Activated CD8-positive, alpha-beta memory T cell treated with anti-CD3 and anti-CD28 coated beads, Interleukin-2, amount 10 ng/mL, durations not matched to agents 7 days and 5 days (primary cell): ENCODE measurements around the gene CYBB. TPM values are rescaled to one million over a fixed set of nuclear protein-coding genes. Genes with fewer than 3 reads are reported as not detected.
"Not testable (repeated sequence)": the region's sequence is repeated elsewhere in the genome, so short reads cannot be mapped to it uniquely, and the experiment has no call there.

Source experiments
- ATAC-seq: fragments of 150-1000 bp; cut with Tn5 transposase; one replicate; pipeline ENCODE4 v1.10.0; 2021; ENCODE audit warnings: moderate library complexity
- CTCF ChIA-PET: fragments of 350-600 bp; sonication (Branson Sonifier 250); formaldehyde crosslinking; loops from one replicate; lab custom pipeline; 2021; ENCODE audit warnings: antibody characterized with exemption; lab: Charles Lee
- DNase-seq: peaks from one replicate; pipeline ENCODE4 v3.0.0-alpha.2; 2020
- H3K27ac Mint-ChIP-seq: one replicate; pipeline ENCODE4 v1.8.0; 2021; ENCODE audit warnings: mild to moderate bottlenecking, mixed read lengths
- H3K27me3 Mint-ChIP-seq: one replicate; pipeline ENCODE4 v1.8.0; 2021; ENCODE audit warnings: mixed read lengths
- H3K36me3 Mint-ChIP-seq: one replicate; pipeline ENCODE4 v1.8.0; 2021; ENCODE audit warnings: mild to moderate bottlenecking, mixed read lengths
- H3K4me1 Mint-ChIP-seq: one replicate; pipeline ENCODE4 v1.8.0; 2021; ENCODE audit warnings: mixed read lengths
- H3K4me3 Mint-ChIP-seq: one replicate; pipeline ENCODE4 v1.8.0; 2021; ENCODE audit warnings: mild to moderate bottlenecking, moderate library complexity, mixed read lengths
- H3K9me3 Mint-ChIP-seq: one replicate; pipeline ENCODE4 v1.8.0; 2022; ENCODE audit warnings: low read depth, mixed read lengths
- total RNA-seq, 2 experiments: library from RNA; stranded (reverse); gene quantifications; one replicate each; pipeline ENCODE4 v1.2.3, GENCODE V29; 2021

The CYBB gene
- total RNA-seq, 2 experiments from 2014 or later: not detected

- no peak overlapping the region for H3K4me3 Mint-ChIP-seq
- ATAC-seq: no peak
These were observed 16.5 kb upstream of the CYBB start for GRCh38 chrX:37763400-37763799.

DNA sequence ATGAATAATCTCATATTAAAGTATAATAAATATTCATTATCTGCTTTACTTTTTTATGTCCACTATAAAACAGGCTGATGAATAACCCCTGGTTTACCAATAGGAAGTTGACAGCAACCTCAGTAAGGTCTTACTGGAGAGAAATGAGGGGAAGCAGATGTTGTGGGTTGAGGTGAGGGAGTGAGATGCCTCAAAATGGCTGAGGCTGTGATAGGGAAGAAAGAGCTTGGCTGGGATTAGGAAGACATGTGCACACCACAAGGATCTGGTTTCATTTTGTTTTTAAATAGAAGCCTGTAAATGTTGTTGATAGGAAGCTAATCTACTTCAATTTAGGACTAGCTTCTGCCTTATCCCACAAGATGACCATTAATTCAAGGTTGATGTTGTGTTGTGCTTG lies 14.4 kb upstream of the CYBB start:
- DNase-seq: no peak
- H3K9me3 Mint-ChIP-seq: no peaks in the 10 kb centered on the region
- CTCF ChIA-PET: no interaction called here
- no peaks in the 10 kb centered on the region for H3K36me3 Mint-ChIP-seq
- ATAC-seq: peak; percentile 30
- no peak overlapping the region for H3K4me3 Mint-ChIP-seq
- peaks cover 12% of the 10 kb centered on the region for H3K4me1 Mint-ChIP-seq
- no peak overlapping the region for H3K27ac Mint-ChIP-seq
- no peaks in the 10 kb centered on the region for H3K27me3 Mint-ChIP-seq

More at GRCh38 chrX:37763400-37763799, 16.5 kb upstream of the CYBB start:
- DNase-seq: no peak
- H3K27ac Mint-ChIP-seq: no peak overlapping the region
- no peaks in the 10 kb centered on the region for H3K27me3 Mint-ChIP-seq
- H3K36me3 Mint-ChIP-seq: no peaks in the 10 kb centered on the region
- H3K9me3 Mint-ChIP-seq: no peaks in the 10 kb centered on the region
- CTCF ChIA-PET: interaction anchor here (1.0 kb wide), 1 partner anchor 10 kb away, joined by 3 read pairs; no protein-coding TSS in a partner anchor
- peaks cover 17% of the 10 kb centered on the region for H3K4me1 Mint-ChIP-seq

DNA sequence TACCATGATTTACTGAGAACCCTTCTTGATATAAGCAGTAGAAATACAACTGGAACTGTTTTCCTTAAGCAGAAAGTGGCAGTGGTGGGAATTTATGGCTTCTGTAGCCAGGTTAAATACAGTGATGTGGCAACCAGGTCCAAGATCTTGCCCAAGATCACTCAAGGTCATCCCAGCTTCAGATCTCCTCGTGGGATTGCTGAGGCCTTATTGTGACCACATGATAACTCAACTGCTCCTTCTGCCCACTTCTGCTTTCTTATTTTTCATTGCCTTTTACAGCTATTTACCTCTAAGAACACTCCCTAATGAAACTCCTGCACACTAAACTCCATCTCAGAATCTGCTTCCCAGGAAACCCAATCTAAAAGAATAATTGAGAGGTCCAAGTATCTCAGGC lies 12.4 kb upstream of the CYBB start:
- no peak overlapping the region for H3K4me3 Mint-ChIP-seq
- DNase-seq: no peak
- ATAC-seq: no peak
- no peaks in the 10 kb centered on the region for H3K9me3 Mint-ChIP-seq
- CTCF ChIA-PET: no interaction called here
- no peaks in the 10 kb centered on the region for H3K27me3 Mint-ChIP-seq
- peaks cover 12% of the 10 kb centered on the region for H3K4me1 Mint-ChIP-seq
- H3K36me3 Mint-ChIP-seq: no peaks in the 10 kb centered on the region
- H3K27ac Mint-ChIP-seq: no peak overlapping the region

- ATAC-seq, H3K9me3 Mint-ChIP-seq, H3K27ac Mint-ChIP-seq, H3K36me3 Mint-ChIP-seq, H3K4me3 Mint-ChIP-seq, CTCF ChIA-PET, DNase-seq, H3K27me3 Mint-ChIP-seq, H3K4me1 Mint-ChIP-seq: not testable (repeated sequence)
These were observed 11.0 kb upstream of the CYBB start for GRCh38 chrX:37768866-37769265.

GRCh38 chrX:37776283-37776986 lies 3.4 kb upstream of the CYBB start:
- H3K9me3 Mint-ChIP-seq: no peaks in the 10 kb centered on the region
- peak; percentile 81 for ATAC-seq
- H3K36me3 Mint-ChIP-seq: no peaks in the 10 kb centered on the region
- H3K27ac Mint-ChIP-seq: peak overlapping the region; percentile 49
- peaks cover 21% of the 10 kb centered on the region for H3K4me1 Mint-ChIP-seq
- CTCF ChIA-PET: interaction anchor here (1.0 to 1.3 kb wide), 3 partner anchors 14 to 31 kb away, joined by 3 to 5 read pairs (median 3); no protein-coding TSS in a partner anchor
- no peak overlapping the region for H3K4me3 Mint-ChIP-seq
- no peaks in the 10 kb centered on the region for H3K27me3 Mint-ChIP-seq
- peak; percentile 41 for DNase-seq

DNA sequence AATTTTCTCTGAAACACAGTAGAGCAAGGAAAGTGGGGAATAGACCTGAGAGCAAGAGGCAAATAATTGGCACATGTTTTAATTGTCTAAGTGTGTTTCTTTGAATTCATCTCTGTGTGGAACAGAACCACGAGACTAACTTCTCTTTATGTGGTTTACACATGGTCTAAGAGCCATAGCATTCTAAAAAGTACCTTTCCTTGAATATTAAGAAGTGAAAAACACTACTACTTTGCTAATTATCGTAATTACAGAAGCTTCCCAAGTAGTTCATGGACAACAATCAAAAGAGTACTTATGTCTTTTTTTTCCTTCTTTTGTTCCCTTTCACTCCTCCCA lies 2.9 kb upstream of the CYBB start:
- Mint-ChIP-seq H3K9me3 (no peaks in the 10 kb centered on the region), H3K4me1 (peaks cover 21% of the 10 kb centered on the region), H3K36me3 (no peaks in the 10 kb centered on the region), H3K4me3 (no peak overlapping the region), H3K27ac (peak overlapping the region; percentile 49), H3K27me3 (no peaks in the 10 kb centered on the region)
- ATAC-seq (no peak), DNase-seq (no peak)
- CTCF ChIA-PET: interaction anchor here (1.0 to 1.3 kb wide), 3 partner anchors 15 to 31 kb away, joined by 3 to 5 read pairs (median 3); no protein-coding TSS in a partner anchor

DNA sequence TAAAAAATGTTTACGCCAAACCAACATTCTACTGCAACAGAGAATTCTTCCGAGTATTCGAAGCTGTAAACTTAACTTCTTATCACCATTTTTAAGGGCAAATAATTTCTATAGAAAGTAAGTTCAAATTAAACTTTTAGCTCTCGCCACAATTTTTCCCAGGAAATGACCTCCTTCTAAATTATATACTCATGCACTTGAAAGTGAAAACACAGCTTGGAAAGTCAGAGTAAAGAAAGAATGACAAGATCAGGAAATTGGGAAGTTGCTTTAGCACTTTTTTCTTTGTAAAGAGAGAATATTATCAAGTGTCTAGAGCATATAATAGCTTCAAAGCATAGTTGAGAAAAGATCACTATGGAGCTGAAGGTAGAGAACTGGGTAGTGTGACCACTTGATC lies 1.2 kb downstream of the CYBB start:
- DNase-seq: no peak
- peaks cover 14% of the 10 kb centered on the region for H3K4me1 Mint-ChIP-seq
- CTCF ChIA-PET: interaction anchor here (1.1 kb wide), 2 partner anchors 36 to 43 kb away, joined by 3 read pairs; no protein-coding TSS in a partner anchor
- H3K4me3 Mint-ChIP-seq: no peak overlapping the region
- no peaks in the 10 kb centered on the region for H3K27me3 Mint-ChIP-seq
- no peak overlapping the region for H3K27ac Mint-ChIP-seq
- no peaks in the 10 kb centered on the region for H3K9me3 Mint-ChIP-seq
- no peaks in the 10 kb centered on the region for H3K36me3 Mint-ChIP-seq
- ATAC-seq: no peak

GRCh38 chrX:37781814-37782213 lies 2.0 kb downstream of the CYBB start:
- H3K9me3 Mint-ChIP-seq: no peaks in the 10 kb centered on the region
- ATAC-seq (no peak), DNase-seq (no peak)
- CTCF ChIA-PET: no interaction called here
- H3K27me3 Mint-ChIP-seq: no peaks in the 10 kb centered on the region
- H3K36me3 Mint-ChIP-seq: no peaks in the 10 kb centered on the region
- H3K27ac Mint-ChIP-seq: no peak overlapping the region
- H3K4me3 Mint-ChIP-seq: no peak overlapping the region
- peaks cover 12% of the 10 kb centered on the region for H3K4me1 Mint-ChIP-seq

DNA sequence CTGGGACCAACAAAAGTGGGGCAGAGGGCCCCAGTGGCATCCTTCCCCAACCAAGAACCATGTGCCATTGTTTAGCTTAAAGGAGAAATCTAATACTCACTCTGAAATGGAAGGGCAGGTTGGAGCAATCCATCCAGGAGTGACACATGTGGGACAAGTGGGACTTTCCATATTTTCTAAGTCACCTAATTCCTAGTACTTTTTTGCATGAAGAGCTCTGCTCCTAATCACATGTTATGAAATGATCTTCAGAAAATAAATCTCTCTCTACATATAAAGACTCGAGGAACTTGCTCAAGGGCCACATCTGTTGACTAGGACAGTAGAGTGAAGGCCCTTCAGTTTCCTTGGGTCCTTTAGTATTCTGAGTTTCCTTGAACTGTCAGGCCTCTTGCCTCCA lies 2.5 kb downstream of the CYBB start:
- DNase-seq: no peak
- Mint-ChIP-seq H3K9me3 (no peaks in the 10 kb centered on the region), H3K4me1 (peaks cover 12% of the 10 kb centered on the region), H3K36me3 (no peaks in the 10 kb centered on the region), H3K27ac (no peak overlapping the region), H3K4me3 (no peak overlapping the region), H3K27me3 (no peaks in the 10 kb centered on the region)
- no peak for ATAC-seq
- CTCF ChIA-PET: no interaction called here

- DNase-seq (no peak), ATAC-seq (no peak)
- Mint-ChIP-seq H3K4me1 (peaks cover 14% of the 10 kb centered on the region), H3K27ac (no peak overlapping the region), H3K36me3 (no peaks in the 10 kb centered on the region), H3K4me3 (no peak overlapping the region), H3K27me3 (no peaks in the 10 kb centered on the region), H3K9me3 (no peaks in the 10 kb centered on the region)
- CTCF ChIA-PET: interaction anchor here (1.2 to 2.1 kb wide), 2 partner anchors 8 to 41 kb away, joined by 3 to 5 read pairs; no protein-coding TSS in a partner anchor
These were observed 3.4 kb downstream of the CYBB start for GRCh38 chrX:37783305-37783704.

DNA sequence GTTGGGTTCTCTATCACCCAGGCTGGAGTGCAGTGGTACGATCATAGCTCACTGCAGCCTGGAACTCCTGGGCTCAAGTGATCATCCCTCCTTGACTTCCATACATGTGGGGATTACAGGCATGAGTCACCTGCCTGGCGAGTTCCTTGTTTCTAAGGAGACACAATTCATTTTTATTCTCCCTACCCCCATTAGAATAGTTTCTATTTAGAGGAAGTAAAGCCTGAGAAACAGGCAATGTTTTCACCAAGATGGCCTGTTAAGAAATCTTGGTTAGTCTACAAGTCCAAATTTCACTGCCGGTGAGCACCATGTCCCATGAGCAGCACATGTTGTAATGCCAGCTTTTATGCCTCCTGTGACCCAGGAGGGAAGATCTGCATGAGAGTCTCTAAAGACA lies 5.7 kb downstream of the CYBB start:
- no peak for DNase-seq
- Mint-ChIP-seq H3K36me3 (no peaks in the 10 kb centered on the region), H3K27me3 (no peaks in the 10 kb centered on the region), H3K27ac (no peak overlapping the region), H3K4me1 (peaks cover 14% of the 10 kb centered on the region), H3K9me3 (no peaks in the 10 kb centered on the region), H3K4me3 (no peak overlapping the region)
- CTCF ChIA-PET: interaction anchor here (1.0 kb wide), 1 partner anchor 39 kb away, joined by 3 read pairs; no protein-coding TSS in a partner anchor
- ATAC-seq: no peak

DNA sequence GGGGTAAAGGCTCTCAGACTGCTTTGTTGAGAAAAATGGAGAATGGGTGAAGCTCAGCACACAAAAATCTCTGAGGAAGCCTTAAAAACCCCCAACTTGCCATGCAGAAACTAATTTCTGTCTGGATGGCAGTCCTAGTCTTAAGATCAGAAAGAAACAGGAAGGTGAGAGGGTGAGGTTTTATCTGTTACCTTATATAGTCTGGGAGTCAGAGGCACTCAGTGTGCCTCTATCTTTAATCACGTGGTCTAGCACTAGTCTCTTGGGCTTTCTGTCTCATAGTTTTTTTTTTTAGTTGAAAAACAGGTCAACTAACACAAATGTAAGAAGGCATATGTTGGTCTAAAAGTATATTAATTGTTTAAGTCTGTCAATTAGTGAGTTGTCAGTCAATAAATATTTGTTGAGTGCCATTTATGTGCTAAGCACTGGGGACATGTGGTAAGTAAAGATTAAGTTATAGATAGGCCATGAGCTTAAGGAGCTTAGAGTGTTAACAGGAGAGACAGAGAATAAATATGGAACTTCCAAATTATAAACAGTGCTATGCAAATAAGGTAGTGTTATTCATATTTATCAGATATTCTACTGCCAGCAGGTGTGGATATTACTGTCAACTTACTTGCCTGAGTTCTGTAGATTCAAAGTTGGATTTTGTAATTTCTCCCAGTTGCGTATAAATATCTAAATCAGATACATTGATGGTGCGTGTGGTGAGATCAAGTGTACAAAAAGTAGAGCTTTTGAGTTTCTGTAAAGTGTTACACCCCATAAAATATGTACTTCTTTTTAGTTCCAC lies 7.0 kb downstream of the CYBB start:
- Mint-ChIP-seq H3K27me3 (no peaks in the 10 kb centered on the region), H3K9me3 (no peaks in the 10 kb centered on the region), H3K36me3 (no peaks in the 10 kb centered on the region), H3K4me1 (peaks cover 14% of the 10 kb centered on the region), H3K27ac (no peak overlapping the region), H3K4me3 (no peak overlapping the region)
- peak; percentile 53 for ATAC-seq
- CTCF ChIA-PET: interaction anchor here (1.3 kb wide), 1 partner anchor 38 kb away, joined by 3 read pairs; no protein-coding TSS in a partner anchor
- no peak for DNase-seq

GRCh38 chrX:37787423-37787869 lies 7.6 kb downstream of the CYBB start:
- no peak overlapping the region for H3K4me3 Mint-ChIP-seq
- H3K27me3 Mint-ChIP-seq: no peaks in the 10 kb centered on the region

More at GRCh38 chrX:37787423-37787869, 7.6 kb downstream of the CYBB start:
- Mint-ChIP-seq H3K36me3 (no peaks in the 10 kb centered on the region), H3K9me3 (no peaks in the 10 kb centered on the region), H3K4me1 (peaks cover 14% of the 10 kb centered on the region), H3K27ac (no peak overlapping the region)
- DNase-seq (no peak), ATAC-seq (no peak)
- CTCF ChIA-PET: interaction anchor here (1.3 kb wide), 1 partner anchor 37 kb away, joined by 3 read pairs; no protein-coding TSS in a partner anchor
